Caco-2 (cell line): ENCODE measurements around the gene ZC3H12A. TPM values are rescaled to one million over a fixed set of nuclear protein-coding genes. Genes with fewer than 3 reads are reported as not detected.

Source experiments
- BruUV-seq: library from RNA; stranded (reverse); fragments of 400-500 nt; replicated peaks from 2 replicates; lab custom pipeline; 2021; lab: Mats Ljungman, UMichigan
- CTCF ChIA-PET: fragments of 300-600 bp; sonication (Branson Sonifier 250); formaldehyde crosslinking; loops from one replicate; lab custom pipeline; 2022; ENCODE audit warnings: antibody characterized with exemption; lab: Charles Lee
- POLR2A ChIA-PET: fragments of 300-600 bp; sonication (Branson Sonifier 250); formaldehyde crosslinking; loops from one replicate; lab custom pipeline; 2022; ENCODE audit warnings: antibody characterized with exemption; lab: Charles Lee
- DNase-seq, 2 experiments: peaks; one replicate each; pipeline versions ENCODE4 v3.0.0 to v3.0.0-alpha.2; 2020 to 2022
- H3K27me3 ChIP-seq: replicated peaks from 2 replicates; pipeline ENCODE4 v1.6.0; 2011; ENCODE audit warnings: low read length; ENCODE audit not compliant: control insufficient read depth, insufficient read depth
- H3K36me3 ChIP-seq: 2 replicates; pipeline ENCODE4 v1.5.1; 2011; ENCODE audit warnings: low read length; ENCODE audit not compliant: control insufficient read depth, insufficient read depth
- H3K4me1 ChIP-seq: fragments of 250-450 bp; sonication (Bioruptor Pico); 2 replicates; pipeline ENCODE4 v1.5.1; 2020; ENCODE audit warnings: mild to moderate bottlenecking
- H3K4me3 ChIP-seq: 2 replicates; pipeline ENCODE4 v1.5.1; 2011; ENCODE audit warnings: low read depth, mild to moderate bottlenecking, control low read depth, low read length
- H3K9me3 ChIP-seq: fragments of 250-450 bp; sonication (Bioruptor Pico); 2 replicates; pipeline ENCODE4 v1.5.1; 2020; ENCODE audit warnings: mild to moderate bottlenecking, moderate library complexity
- H3K27ac Mint-ChIP-seq: one replicate; pipeline ENCODE4 v1.8.0; 2022; ENCODE audit warnings: mixed read lengths; ENCODE audit not compliant: unreplicated experiment
- H3K27me3 Mint-ChIP-seq: one replicate; pipeline ENCODE4 v1.8.0; 2022; ENCODE audit warnings: mixed read lengths; ENCODE audit not compliant: insufficient read depth, unreplicated experiment
- H3K36me3 Mint-ChIP-seq: one replicate; pipeline ENCODE4 v1.8.0; 2022; ENCODE audit warnings: mild to moderate bottlenecking, mixed read lengths; ENCODE audit not compliant: insufficient read depth, unreplicated experiment
- H3K4me1 Mint-ChIP-seq: one replicate; pipeline ENCODE4 v1.8.0; 2022; ENCODE audit warnings: low read depth, mixed read lengths; ENCODE audit not compliant: unreplicated experiment
- H3K4me3 Mint-ChIP-seq: one replicate; pipeline ENCODE4 v1.8.0; 2022; ENCODE audit warnings: mild to moderate bottlenecking, moderate library complexity, mixed read lengths; ENCODE audit not compliant: unreplicated experiment
- H3K9me3 Mint-ChIP-seq: one replicate; pipeline ENCODE4 v1.8.0; 2022; ENCODE audit warnings: mixed read lengths; ENCODE audit not compliant: unreplicated experiment
- CTCF ChIP-seq, 2 experiments: fragments of 200-600 bp in 1 of 2; IDR thresholded peaks; 1 replicate in 1 of 2; 2 replicates in 1 of 2; pipeline versions ENCODE4 v1.5.1 to v1.8.0; 2011 to 2022; ENCODE audit warnings: antibody characterized with exemption in 1 of 2, control low read depth in 1 of 2, inconsistent platforms in 1 of 2, low read depth in 1 of 2, low read length in 1 of 2, mild to moderate bottlenecking in 1 of 2, moderate library complexity in 1 of 2; ENCODE audit not compliant: insufficient read depth in 1 of 2, severe bottlenecking in 1 of 2, unreplicated experiment in 1 of 2
- intact Hi-C: fragments of 100-400 bp; cut with micrococcal nuclease; formaldehyde crosslinking; loops from one replicate; pipeline ENCODE4 v1.10.0; 2022; ENCODE audit not compliant: unreplicated experiment
- total RNA-seq: library from RNA; stranded (reverse); gene quantifications from 2 replicates; pipeline ENCODE4 v1.2.3, GENCODE V29; 2022

ZC3H12A gene
- total RNA-seq, 1 experiment from 2014 or later: 4.7 TPM

GRCh38 chr1:37478890-37479254, 4.5 kb downstream of the ZC3H12A start:
- TF ChIP-seq CTCF (IDR thresholded peaks at IDR 0.05; ENCODE audit: insufficient read depth in 1 of 2, low read depth in 1 of 2, low read length in 1 of 2, severe bottlenecking in 1 of 2, unreplicated experiment in 1 of 2): no peak
- Histone ChIP-seq H3K36me3 (no peaks in the 10 kb centered on the region; the same call in 1 of the 2 replicates), H3K27me3 (no peaks in the 10 kb centered on the region), H3K9me3 (no peaks in the 10 kb centered on the region), H3K4me3 (no peak overlapping the region), H3K4me1 (peaks cover 26% of the 10 kb centered on the region)
- Mint-ChIP-seq H3K27ac (no peak overlapping the region), H3K4me3 (peak overlapping the region; percentile 51), H3K9me3 (no peaks in the 10 kb centered on the region), H3K27me3 (no peaks in the 10 kb centered on the region), H3K36me3 (peaks cover 20% of the 10 kb centered on the region), H3K4me1 (no peaks in the 10 kb centered on the region)
- CTCF ChIA-PET: interaction anchor here (0.5 to 2.0 kb wide), 2 partner anchors 9 to 20 kb away, joined by 3 to 7 read pairs; no protein-coding TSS in a partner anchor
- POLR2A ChIA-PET: no interaction called here
- BruUV-seq: no TSS peak
- no peak for DNase-seq
- intact Hi-C loops: no loop called here

GRCh38 chr1:37479255-37480124, 5.1 kb downstream of the ZC3H12A start:
- no peaks in the 10 kb centered on the region for H3K9me3 ChIP-seq
- H3K4me3 Mint-ChIP-seq: peak overlapping the region; percentile 51
- ChIA-PET CTCF (no interaction called here), POLR2A (no interaction called here)
- peaks cover 24% of the 10 kb centered on the region for H3K36me3 Mint-ChIP-seq
- no peaks in the 10 kb centered on the region for H3K4me1 Mint-ChIP-seq
- peak; percentile 68 to 85 for DNase-seq
- peak overlapping the region; percentile 53 for H3K27ac Mint-ChIP-seq
- H3K4me1 ChIP-seq: peaks cover 26% of the 10 kb centered on the region
- intact Hi-C loops: no loop called here
- no TSS peak for BruUV-seq
- no peaks in the 10 kb centered on the region for H3K27me3 Mint-ChIP-seq
- H3K4me3 ChIP-seq: no peak overlapping the region
- no peaks in the 10 kb centered on the region for H3K9me3 Mint-ChIP-seq
- no peaks in the 10 kb centered on the region; the same call in 1 of the 2 replicates for H3K36me3 ChIP-seq
- no peak for TF ChIP-seq CTCF (IDR thresholded peaks at IDR 0.05; ENCODE audit: insufficient read depth in 1 of 2, low read depth in 1 of 2, low read length in 1 of 2, severe bottlenecking in 1 of 2, unreplicated experiment in 1 of 2)
- no peaks in the 10 kb centered on the region for H3K27me3 ChIP-seq

GRCh38 chr1:37480125-37480466, 5.7 kb downstream of the ZC3H12A start:
- no peaks in the 10 kb centered on the region for H3K27me3 ChIP-seq
- Mint-ChIP-seq H3K36me3 (peaks cover 24% of the 10 kb centered on the region), H3K9me3 (no peaks in the 10 kb centered on the region), H3K4me3 (peak overlapping the region; percentile 51), H3K4me1 (no peaks in the 10 kb centered on the region), H3K27ac (no peak overlapping the region), H3K27me3 (no peaks in the 10 kb centered on the region)
- H3K9me3 ChIP-seq: no peaks in the 10 kb centered on the region
- ChIA-PET POLR2A (no interaction called here), CTCF (no interaction called here)
- intact Hi-C loops: no loop called here
- H3K4me1 ChIP-seq: peaks cover 25% of the 10 kb centered on the region
- no peaks in the 10 kb centered on the region; the same call in 1 of the 2 replicates for H3K36me3 ChIP-seq
- no peak overlapping the region for H3K4me3 ChIP-seq
- no peak for TF ChIP-seq CTCF (IDR thresholded peaks at IDR 0.05; ENCODE audit: insufficient read depth in 1 of 2, low read depth in 1 of 2, low read length in 1 of 2, severe bottlenecking in 1 of 2, unreplicated experiment in 1 of 2)
- BruUV-seq: no TSS peak
- DNase-seq: no peak
